ENCODE measurements around the gene CD101.

The CD101 gene

DNA sequence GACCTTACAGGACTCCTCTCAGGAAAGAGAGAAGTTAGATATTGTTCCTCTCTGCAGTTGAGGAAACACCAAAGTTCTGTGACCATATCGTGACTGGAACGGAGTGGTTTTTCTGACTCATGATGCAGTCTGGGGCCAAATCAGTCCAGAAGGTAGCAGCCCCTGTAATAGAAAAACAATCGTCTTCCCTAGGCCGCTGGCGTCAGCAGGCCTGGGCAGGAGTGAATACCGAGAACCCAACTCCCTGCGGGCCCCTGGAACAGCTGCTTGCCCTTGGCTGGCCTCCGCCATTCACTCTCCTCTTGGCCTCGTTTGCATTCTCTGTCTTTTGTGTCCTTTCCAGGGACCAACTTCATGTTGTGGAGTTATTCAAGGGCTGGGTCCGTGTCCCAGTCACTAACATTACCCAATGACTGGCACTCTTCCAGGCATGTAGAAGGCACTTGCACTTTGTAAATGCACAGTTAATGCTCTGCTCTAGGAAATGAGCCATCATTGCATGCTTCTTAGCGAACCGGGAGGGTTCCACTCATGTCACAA is 10.9 kb upstream of the CD101 start:
- TF ChIP-seq, protein P1, sequence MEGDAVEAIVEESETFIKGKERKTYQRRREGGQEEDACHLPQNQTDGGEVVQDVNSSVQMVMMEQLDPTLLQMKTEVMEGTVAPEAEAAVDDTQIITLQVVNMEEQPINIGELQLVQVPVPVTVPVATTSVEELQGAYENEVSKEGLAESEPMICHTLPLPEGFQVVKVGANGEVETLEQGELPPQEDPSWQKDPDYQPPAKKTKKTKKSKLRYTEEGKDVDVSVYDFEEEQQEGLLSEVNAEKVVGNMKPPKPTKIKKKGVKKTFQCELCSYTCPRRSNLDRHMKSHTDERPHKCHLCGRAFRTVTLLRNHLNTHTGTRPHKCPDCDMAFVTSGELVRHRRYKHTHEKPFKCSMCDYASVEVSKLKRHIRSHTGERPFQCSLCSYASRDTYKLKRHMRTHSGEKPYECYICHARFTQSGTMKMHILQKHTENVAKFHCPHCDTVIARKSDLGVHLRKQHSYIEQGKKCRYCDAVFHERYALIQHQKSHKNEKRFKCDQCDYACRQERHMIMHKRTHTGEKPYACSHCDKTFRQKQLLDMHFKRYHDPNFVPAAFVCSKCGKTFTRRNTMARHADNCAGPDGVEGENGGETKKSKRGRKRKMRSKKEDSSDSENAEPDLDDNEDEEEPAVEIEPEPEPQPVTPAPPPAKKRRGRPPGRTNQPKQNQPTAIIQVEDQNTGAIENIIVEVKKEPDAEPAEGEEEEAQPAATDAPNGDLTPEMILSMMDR (conservative IDR thresholded peaks at IDR 0.05; ENCODE audit: control insufficient read depth, insufficient read depth, low read depth, low read length) = no peak
- H3K4me3 ChIP-seq (ENCODE audit: control insufficient read depth, low read depth, low read length) = no peak overlapping the region
- peak; percentile 99 for DNase-seq (ENCODE audit: low read depth)

DNA sequence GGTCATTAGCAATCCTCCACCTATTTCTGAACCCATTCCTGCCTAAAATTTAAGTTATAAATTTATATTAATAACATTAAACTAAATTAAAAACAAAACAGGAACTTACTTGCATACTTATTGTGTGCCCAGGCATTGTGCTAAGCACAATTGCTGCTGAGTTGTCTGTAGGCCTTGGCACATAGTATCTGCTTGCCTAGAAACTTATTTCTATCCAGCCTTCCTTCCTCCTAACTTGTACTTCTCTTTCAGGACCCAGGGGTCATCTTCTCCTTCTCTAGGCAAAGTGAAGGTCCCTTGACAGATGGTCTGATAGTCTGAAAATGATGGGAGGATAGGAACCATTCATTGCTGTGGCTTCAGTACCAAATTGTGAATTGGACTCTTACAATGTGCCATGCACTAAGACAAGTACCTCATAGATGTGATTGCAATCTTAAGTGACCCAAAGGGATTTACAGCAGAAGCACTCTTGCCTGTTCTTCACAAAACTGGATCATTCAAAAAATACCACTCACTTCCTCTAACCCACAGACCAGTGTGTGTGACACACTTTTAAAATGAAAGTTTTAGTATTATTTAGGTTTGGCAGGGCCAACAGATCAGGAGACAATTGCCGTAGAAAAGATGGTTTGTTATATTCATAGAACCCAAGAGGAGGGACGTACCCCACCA is 10.3 kb upstream of the CD101 start:
- TF ChIP-seq, protein P1 (conservative IDR thresholded peaks at IDR 0.05; ENCODE audit: control insufficient read depth, insufficient read depth, low read depth, low read length) = no peak
- no peak for DNase-seq (ENCODE audit: low read depth)

DNA sequence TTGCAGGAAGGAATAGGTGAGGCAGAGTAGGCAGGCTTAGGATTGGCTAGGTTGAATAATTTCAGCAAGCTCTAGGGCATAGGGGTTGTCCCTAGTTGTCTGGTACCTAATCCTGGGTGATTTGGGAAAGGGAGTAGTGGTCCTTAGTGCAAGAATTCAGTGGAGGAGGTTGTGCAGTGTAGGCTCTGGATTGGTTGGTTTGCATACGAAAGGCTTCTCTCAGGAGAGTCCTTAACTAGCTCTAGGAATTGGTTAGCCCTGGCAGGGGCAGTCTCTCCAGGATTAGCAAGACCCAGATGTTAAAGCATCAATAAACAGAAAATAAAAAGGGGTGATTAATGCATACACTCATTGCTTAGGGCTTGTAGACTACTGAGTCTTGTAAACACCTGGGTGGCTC is 9.6 kb upstream of the CD101 start:
- DNase-seq (ENCODE audit: low read depth) = no peak
- TF ChIP-seq, protein P1 (conservative IDR thresholded peaks at IDR 0.05; ENCODE audit: control insufficient read depth, insufficient read depth, low read depth, low read length) = no peak
- no peak overlapping the region for H3K4me3 ChIP-seq (ENCODE audit: control insufficient read depth, low read depth, low read length)

More for the DNA sequence above, 10.3 kb upstream of the CD101 start:
- H3K4me3 ChIP-seq (ENCODE audit: control insufficient read depth, low read depth, low read length) = no peak overlapping the region

DNA sequence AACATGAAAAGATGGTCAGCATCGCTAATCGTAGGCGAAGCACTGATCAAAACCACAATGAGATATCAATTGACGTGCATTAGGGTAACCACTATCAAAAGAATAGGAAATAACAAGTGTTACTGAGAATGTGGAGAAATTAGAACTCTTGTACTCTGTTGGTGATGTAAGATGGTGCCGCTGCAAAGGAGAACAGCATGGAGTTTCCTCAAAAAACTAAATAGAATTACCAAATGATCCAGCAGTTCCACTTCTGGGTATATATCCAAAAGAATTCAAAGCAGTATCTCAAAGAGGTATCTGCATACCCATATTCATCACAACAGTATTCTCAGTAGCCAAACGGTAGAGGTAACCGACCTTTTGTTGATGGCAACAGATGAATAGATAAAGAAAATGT is 8.3 kb upstream of the CD101 start:
- TF ChIP-seq, protein P1 (conservative IDR thresholded peaks at IDR 0.05; ENCODE audit: control insufficient read depth, insufficient read depth, low read depth, low read length) = no peak
- no peak for DNase-seq (ENCODE audit: low read depth)
- H3K4me3 ChIP-seq (ENCODE audit: control insufficient read depth, low read depth, low read length) = no peak overlapping the region

DNA sequence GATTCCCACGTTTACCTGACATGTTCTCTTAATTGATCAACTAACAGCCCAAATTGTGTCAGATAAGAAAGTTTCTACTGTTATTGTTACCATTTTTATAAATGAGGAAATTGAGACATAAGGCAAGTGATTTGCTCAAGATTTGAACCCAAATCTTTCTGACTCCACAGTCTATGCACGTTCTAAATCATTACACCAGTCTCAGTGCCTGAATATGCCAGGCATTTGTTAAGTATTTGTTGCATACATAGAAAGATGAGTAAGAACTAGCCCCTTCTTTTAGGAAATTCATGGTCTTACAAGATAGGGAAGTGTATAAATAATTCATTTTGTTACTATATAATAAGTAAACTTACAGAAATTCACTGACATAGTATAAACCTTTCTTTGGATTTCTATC is 7.1 kb upstream of the CD101 start:
- no peak for DNase-seq (ENCODE audit: low read depth)
- H3K4me3 ChIP-seq (ENCODE audit: control insufficient read depth, low read depth, low read length) = no peak overlapping the region
- TF ChIP-seq, protein P1 (conservative IDR thresholded peaks at IDR 0.05; ENCODE audit: control insufficient read depth, insufficient read depth, low read depth, low read length) = no peak

DNA sequence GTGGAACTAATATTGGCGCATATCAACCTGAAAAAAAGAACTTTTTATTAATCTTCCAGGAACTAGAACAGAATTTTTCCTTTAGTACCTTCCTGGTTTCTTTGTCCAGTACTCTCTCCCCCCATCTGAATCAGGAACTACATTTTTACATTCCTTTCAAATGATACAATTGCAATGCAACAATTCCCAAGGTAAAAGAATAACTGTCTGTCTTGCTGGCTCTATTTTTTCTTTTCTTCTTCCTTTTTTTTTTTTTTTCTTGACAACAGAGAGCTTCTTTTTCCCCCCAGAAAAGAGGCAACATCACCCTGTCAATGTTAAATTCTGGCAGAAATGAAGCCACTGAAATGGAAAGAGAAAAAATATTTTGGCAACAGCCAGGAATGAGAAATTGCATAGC is 4.5 kb upstream of the CD101 start:
- H3K4me3 ChIP-seq (ENCODE audit: control insufficient read depth, low read depth, low read length) = no peak overlapping the region
- TF ChIP-seq, protein P1 (conservative IDR thresholded peaks at IDR 0.05; ENCODE audit: control insufficient read depth, insufficient read depth, low read depth, low read length) = no peak
- peak; percentile 34 for DNase-seq (ENCODE audit: low read depth)

Data from fibroblast of mammary gland (primary cell).